Measurements from ENCODE around the gene PRMT1. TPM values are rescaled to one million over a fixed set of nuclear protein-coding genes. Genes with fewer than 3 reads are reported as not detected.

The PRMT1 gene
- polyA plus RNA-seq, 4 donors = 56.8 to 194 (median 94.7) TPM

DNA sequence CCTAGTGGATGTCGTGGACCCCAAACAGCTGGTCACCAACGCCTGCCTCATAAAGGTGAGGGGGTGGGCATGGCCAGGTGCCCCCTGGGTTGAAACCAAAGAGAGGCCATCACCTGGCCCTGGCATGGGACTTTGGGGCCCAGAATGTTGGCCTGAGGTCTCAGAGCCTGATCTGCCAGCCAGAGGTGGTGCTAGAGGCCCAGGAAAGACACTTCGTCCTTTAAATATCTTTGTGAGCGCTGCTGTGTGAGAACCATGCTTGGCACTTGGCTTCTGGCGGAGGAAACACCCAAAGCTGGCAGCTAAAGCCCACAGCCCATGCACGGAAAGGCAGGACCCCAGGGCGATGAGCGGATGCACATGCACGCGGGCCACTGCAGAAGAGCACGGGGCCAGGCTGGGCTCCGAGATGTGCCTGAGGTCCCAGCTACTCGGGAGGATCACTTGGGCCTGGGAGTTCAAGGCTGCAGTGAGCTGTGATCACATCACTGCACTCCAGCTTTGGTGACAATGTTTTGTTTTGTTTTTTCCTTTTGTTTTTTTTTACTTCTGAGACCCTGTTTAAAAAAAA lies 8.0 kb downstream of the PRMT1 start:
- Histone ChIP-seq H3K9me3 (ENCODE audit: control insufficient read depth in 2 of 2, insufficient read depth in 1 of 2, low read depth in 1 of 2, low read length in 1 of 2) (no peaks in the 10 kb centered on the region), H3K4me3 (ENCODE audit: low read depth in 1 of 3, low read length in 3 of 3) (no peak overlapping the region), H3K4me1 (ENCODE audit: control insufficient read depth in 3 of 3, insufficient read depth in 2 of 3, low read depth in 1 of 3, low read length in 2 of 3) (peaks cover 2 to 15% (median 5%) of the 10 kb centered on the region in 3 donors), H3K27ac (ENCODE audit: low read depth in 1 of 3, low read length in 2 of 3) (no peak overlapping the region), H3K36me3 (ENCODE audit: control insufficient read depth in 3 of 3, insufficient read depth in 2 of 3, low read depth in 1 of 3, low read length in 3 of 3) (peaks cover 12 to 92% (median 16%) of the 10 kb centered on the region in 3 donors), H3K27me3 (ENCODE audit: control insufficient read depth in 3 of 3, insufficient read depth in 3 of 3, low read length in 3 of 3) (peaks cover 0 to 14% (median 0%) of the 10 kb centered on the region in 3 donors)
- no peak for DNase-seq
- 86 to 96% (median 92%) methylated on average over 13 of the region's 13 CpGs for WGBS, 3 donors
- no peak for FAIRE-seq

- Histone ChIP-seq H3K27me3 (ENCODE audit: control insufficient read depth in 3 of 3, insufficient read depth in 3 of 3, low read length in 3 of 3) (peaks cover 0 to 22% (median 0%) of the 10 kb centered on the region in 3 donors), H3K4me3 (ENCODE audit: low read depth in 1 of 3, low read length in 3 of 3) (no peak overlapping the region), H3K27ac (ENCODE audit: low read depth in 1 of 3, low read length in 2 of 3) (no peak overlapping the region), H3K36me3 (ENCODE audit: control insufficient read depth in 3 of 3, insufficient read depth in 2 of 3, low read depth in 1 of 3, low read length in 3 of 3) (peaks cover 12 to 85% (median 16%) of the 10 kb centered on the region in 3 donors), H3K9me3 (ENCODE audit: control insufficient read depth in 2 of 2, insufficient read depth in 1 of 2, low read depth in 1 of 2, low read length in 1 of 2) (no peaks in the 10 kb centered on the region), H3K4me1 (ENCODE audit: control insufficient read depth in 3 of 3, insufficient read depth in 2 of 3, low read depth in 1 of 3, low read length in 2 of 3) (peaks cover 0 to 17% (median 0%) of the 10 kb centered on the region in 3 donors)
- FAIRE-seq (no peak), DNase-seq (no peak)
- 77 to 85% (median 81%) methylated on average over 23 of the region's 23 CpGs for WGBS, 3 donors
Observed at GRCh38 chr19:49685845-49686332, 8.8 kb downstream of the PRMT1 start.

GRCh38 chr19:49686503-49687088 lies 9.5 kb downstream of the PRMT1 start:
- Histone ChIP-seq H3K4me1 (ENCODE audit: control insufficient read depth in 3 of 3, insufficient read depth in 2 of 3, low read depth in 1 of 3, low read length in 2 of 3) (peaks cover 0 to 15% (median 5%) of the 10 kb centered on the region in 3 donors), H3K4me3 (ENCODE audit: low read depth in 1 of 3, low read length in 3 of 3) (no peak overlapping the region), H3K27ac (ENCODE audit: low read depth in 1 of 3, low read length in 2 of 3) (no peak overlapping the region), H3K9me3 (ENCODE audit: control insufficient read depth in 2 of 2, insufficient read depth in 1 of 2, low read depth in 1 of 2, low read length in 1 of 2) (no peaks in the 10 kb centered on the region), H3K36me3 (ENCODE audit: control insufficient read depth in 3 of 3, insufficient read depth in 2 of 3, low read depth in 1 of 3, low read length in 3 of 3) (peaks cover 12 to 78% (median 16%) of the 10 kb centered on the region in 3 donors), H3K27me3 (ENCODE audit: control insufficient read depth in 3 of 3, insufficient read depth in 3 of 3, low read length in 3 of 3) (peaks cover 0 to 29% (median 0%) of the 10 kb centered on the region in 3 donors)
- WGBS, 3 donors = 91 to 93% (median 92%) methylated on average over 24 to 27 of the region's 27 CpGs
- FAIRE-seq (no peak), DNase-seq (no peak)

DNA sequence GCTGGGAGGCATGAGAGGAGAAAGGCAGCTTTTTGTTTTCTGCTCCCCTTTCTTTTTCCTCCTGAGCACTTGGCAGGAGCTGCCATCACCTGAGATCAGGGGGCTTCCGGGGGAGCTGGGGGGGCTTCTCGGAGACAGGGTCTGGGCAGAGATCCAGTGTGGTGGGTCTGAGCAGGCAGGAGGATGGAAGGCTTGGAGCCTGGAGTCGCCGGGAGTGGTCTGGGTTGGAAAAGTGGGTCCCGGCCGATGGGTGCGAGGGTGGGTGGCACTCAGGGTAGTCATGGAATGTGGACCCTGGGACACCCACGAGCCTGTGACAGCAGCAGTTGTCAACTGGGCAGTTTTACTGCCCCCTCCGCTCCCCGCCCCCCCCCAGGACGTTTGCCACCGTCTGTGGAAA lies 10.1 kb downstream of the PRMT1 start:
- H3K4me1 ChIP-seq (ENCODE audit: control insufficient read depth in 3 of 3, insufficient read depth in 2 of 3, low read depth in 1 of 3, low read length in 2 of 3) = peaks cover 0 to 15% (median 5%) of the 10 kb centered on the region in 3 donors
- FAIRE-seq (no peak), DNase-seq (no peak)
- no peak overlapping the region for H3K4me3 ChIP-seq (ENCODE audit: low read depth in 1 of 3, low read length in 3 of 3)
- H3K27ac ChIP-seq (ENCODE audit: low read depth in 1 of 3, low read length in 2 of 3) = no peak overlapping the region
- H3K9me3 ChIP-seq (ENCODE audit: control insufficient read depth in 2 of 2, insufficient read depth in 1 of 2, low read depth in 1 of 2, low read length in 1 of 2) = no peaks in the 10 kb centered on the region
- peaks cover 0 to 33% (median 0%) of the 10 kb centered on the region in 3 donors for H3K27me3 ChIP-seq (ENCODE audit: control insufficient read depth in 3 of 3, insufficient read depth in 3 of 3, low read length in 3 of 3)
- peaks cover 12 to 73% (median 12%) of the 10 kb centered on the region in 3 donors for H3K36me3 ChIP-seq (ENCODE audit: control insufficient read depth in 3 of 3, insufficient read depth in 2 of 3, low read depth in 1 of 3, low read length in 3 of 3)
- 73 to 82% (median 77%) methylated on average over 11 to 12 of the region's 12 CpGs for WGBS, 3 donors

DNA sequence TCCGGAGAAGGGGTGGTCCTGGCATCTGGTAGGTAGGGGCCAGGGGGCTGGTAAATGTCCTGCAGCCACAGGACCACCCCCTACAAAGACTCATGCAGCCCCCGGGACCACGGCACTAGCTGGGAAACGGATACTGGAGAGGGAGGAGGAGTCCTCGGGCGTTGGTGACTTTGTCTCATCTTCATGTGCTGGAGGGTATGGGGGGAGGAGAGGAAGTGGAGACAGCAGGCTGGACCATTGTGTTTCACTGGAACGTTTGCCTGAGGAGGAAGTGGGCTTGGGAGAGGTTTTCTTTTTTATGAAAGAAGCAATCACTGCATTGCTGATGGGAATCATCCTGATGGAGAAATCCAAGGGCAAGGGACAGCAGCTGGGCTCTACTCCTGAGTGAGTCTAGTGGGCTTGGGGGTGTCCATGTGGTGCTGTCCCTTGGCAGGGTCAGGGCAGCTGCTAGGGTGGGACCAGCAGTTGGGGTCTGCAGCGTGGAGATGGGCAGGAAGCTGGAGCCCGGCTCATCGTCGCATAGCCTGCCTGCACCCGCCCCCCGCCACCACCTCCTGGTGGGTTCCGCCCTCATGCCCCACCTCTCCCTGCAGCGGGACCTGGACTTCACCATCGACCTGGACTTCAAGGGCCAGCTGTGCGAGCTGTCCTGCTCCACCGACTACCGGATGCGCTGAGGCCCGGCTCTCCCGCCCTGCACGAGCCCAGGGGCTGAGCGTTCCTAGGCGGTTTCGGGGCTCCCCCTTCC lies 10.7 kb downstream of the PRMT1 start:
- FAIRE-seq (no peak), DNase-seq (no peak)
- Histone ChIP-seq H3K36me3 (ENCODE audit: control insufficient read depth in 3 of 3, insufficient read depth in 2 of 3, low read depth in 1 of 3, low read length in 3 of 3) (peaks cover 8 to 67% (median 9%) of the 10 kb centered on the region in 3 donors), H3K4me1 (ENCODE audit: control insufficient read depth in 3 of 3, insufficient read depth in 2 of 3, low read depth in 1 of 3, low read length in 2 of 3) (peaks cover 0 to 15% (median 5%) of the 10 kb centered on the region in 3 donors), H3K27me3 (ENCODE audit: control insufficient read depth in 3 of 3, insufficient read depth in 3 of 3, low read length in 3 of 3) (peaks cover 0 to 39% (median 0%) of the 10 kb centered on the region in 3 donors), H3K9me3 (ENCODE audit: control insufficient read depth in 2 of 2, insufficient read depth in 1 of 2, low read depth in 1 of 2, low read length in 1 of 2) (no peaks in the 10 kb centered on the region), H3K4me3 (ENCODE audit: low read depth in 1 of 3, low read length in 3 of 3) (no peak overlapping the region), H3K27ac (ENCODE audit: low read depth in 1 of 3, low read length in 2 of 3) (no peak overlapping the region)
- 66 to 79% (median 77%) methylated on average over 25 to 26 of the region's 26 CpGs for WGBS, 3 donors

- FAIRE-seq = no peak
- DNase-seq = peak in 1 of 2 donors; percentile 26
- Histone ChIP-seq H3K36me3 (ENCODE audit: control insufficient read depth in 3 of 3, insufficient read depth in 2 of 3, low read depth in 1 of 3, low read length in 3 of 3) (peaks cover 8 to 58% (median 9%) of the 10 kb centered on the region in 3 donors), H3K27me3 (ENCODE audit: control insufficient read depth in 3 of 3, insufficient read depth in 3 of 3, low read length in 3 of 3) (peaks cover 0 to 46% (median 0%) of the 10 kb centered on the region in 3 donors), H3K9me3 (ENCODE audit: control insufficient read depth in 2 of 2, insufficient read depth in 1 of 2, low read depth in 1 of 2, low read length in 1 of 2) (no peaks in the 10 kb centered on the region), H3K4me3 (ENCODE audit: low read depth in 1 of 3, low read length in 3 of 3) (no peak overlapping the region), H3K27ac (ENCODE audit: low read depth in 1 of 3, low read length in 2 of 3) (no peak overlapping the region), H3K4me1 (ENCODE audit: control insufficient read depth in 3 of 3, insufficient read depth in 2 of 3, low read depth in 1 of 3, low read length in 2 of 3) (peaks cover 0 to 15% (median 5%) of the 10 kb centered on the region in 3 donors)
- WGBS, 3 donors = 71 to 80% (median 76%) methylated on average over 11 to 12 of the region's 12 CpGs
Observed at GRCh38 chr19:49688531-49689132, 11.6 kb downstream of the PRMT1 start.

- Histone ChIP-seq H3K4me1 (ENCODE audit: control insufficient read depth in 3 of 3, insufficient read depth in 2 of 3, low read depth in 1 of 3, low read length in 2 of 3) (peaks cover 0 to 15% (median 5%) of the 10 kb centered on the region in 3 donors), H3K4me3 (ENCODE audit: low read depth in 1 of 3, low read length in 3 of 3) (peak within 1 kb of the TSS in 2 of 3 donors; percentile 34 to 42), H3K27me3 (ENCODE audit: control insufficient read depth in 3 of 3, insufficient read depth in 3 of 3, low read length in 3 of 3) (peaks cover 0 to 46% (median 0%) of the 10 kb centered on the region in 3 donors), H3K27ac (ENCODE audit: low read depth in 1 of 3, low read length in 2 of 3) (peak within 1 kb of the TSS in 1 of 3 donors; percentile 42), H3K9me3 (ENCODE audit: control insufficient read depth in 2 of 2, insufficient read depth in 1 of 2, low read depth in 1 of 2, low read length in 1 of 2) (no peaks in the 10 kb centered on the region), H3K36me3 (ENCODE audit: control insufficient read depth in 3 of 3, insufficient read depth in 2 of 3, low read depth in 1 of 3, low read length in 3 of 3) (peaks cover 8 to 50% (median 9%) of the 10 kb centered on the region in 3 donors)
- 17 to 32% (median 31%) methylated on average over 54 of the region's 54 CpGs for WGBS, 3 donors
- FAIRE-seq (no peak), DNase-seq (peak; percentile 52 to 66)
Observed at GRCh38 chr19:49689133-49690078, 12.3 kb downstream of the PRMT1 start, which contains the start of gene ADM5. Gene ADM5 (plus strand): TSS chr19:49689594. CDS start chr19:49689838, 244 bp downstream.

Measured in small intestine (tissue), 7 donors.